ENCODE measurements around the gene HRAS. TPM values are rescaled to one million over a fixed set of nuclear protein-coding genes. Genes with fewer than 3 reads are reported as not detected.

The HRAS gene
- total and polyA plus RNA-seq, 10 of the 15 experiments (the other 5 are each of a cell fraction or from before 2014, with no cell fraction given), result 2.8 to 72.4 (median 31.7) TPM

GRCh38 chr11:506238-506994 lies 29.0 kb downstream of the HRAS start (continued):
- TF ChIP-seq POLR2AphosphoS5 (IDR thresholded peaks at IDR 0.05; ENCODE audit: low read length), result peak; percentile 93
- TF ChIP-seq, protein P1, sequence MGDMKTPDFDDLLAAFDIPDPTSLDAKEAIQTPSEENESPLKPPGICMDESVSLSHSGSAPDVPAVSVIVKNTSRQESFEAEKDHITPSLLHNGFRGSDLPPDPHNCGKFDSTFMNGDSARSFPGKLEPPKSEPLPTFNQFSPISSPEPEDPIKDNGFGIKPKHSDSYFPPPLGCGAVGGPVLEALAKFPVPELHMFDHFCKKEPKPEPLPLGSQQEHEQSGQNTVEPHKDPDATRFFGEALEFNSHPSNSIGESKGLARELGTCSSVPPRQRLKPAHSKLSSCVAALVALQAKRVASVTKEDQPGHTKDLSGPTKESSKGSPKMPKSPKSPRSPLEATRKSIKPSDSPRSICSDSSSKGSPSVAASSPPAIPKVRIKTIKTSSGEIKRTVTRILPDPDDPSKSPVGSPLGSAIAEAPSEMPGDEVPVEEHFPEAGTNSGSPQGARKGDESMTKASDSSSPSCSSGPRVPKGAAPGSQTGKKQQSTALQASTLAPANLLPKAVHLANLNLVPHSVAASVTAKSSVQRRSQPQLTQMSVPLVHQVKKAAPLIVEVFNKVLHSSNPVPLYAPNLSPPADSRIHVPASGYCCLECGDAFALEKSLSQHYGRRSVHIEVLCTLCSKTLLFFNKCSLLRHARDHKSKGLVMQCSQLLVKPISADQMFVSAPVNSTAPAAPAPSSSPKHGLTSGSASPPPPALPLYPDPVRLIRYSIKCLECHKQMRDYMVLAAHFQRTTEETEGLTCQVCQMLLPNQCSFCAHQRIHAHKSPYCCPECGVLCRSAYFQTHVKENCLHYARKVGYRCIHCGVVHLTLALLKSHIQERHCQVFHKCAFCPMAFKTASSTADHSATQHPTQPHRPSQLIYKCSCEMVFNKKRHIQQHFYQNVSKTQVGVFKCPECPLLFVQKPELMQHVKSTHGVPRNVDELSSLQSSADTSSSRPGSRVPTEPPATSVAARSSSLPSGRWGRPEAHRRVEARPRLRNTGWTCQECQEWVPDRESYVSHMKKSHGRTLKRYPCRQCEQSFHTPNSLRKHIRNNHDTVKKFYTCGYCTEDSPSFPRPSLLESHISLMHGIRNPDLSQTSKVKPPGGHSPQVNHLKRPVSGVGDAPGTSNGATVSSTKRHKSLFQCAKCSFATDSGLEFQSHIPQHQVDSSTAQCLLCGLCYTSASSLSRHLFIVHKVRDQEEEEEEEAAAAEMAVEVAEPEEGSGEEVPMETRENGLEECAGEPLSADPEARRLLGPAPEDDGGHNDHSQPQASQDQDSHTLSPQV (IDR thresholded peaks at IDR 0.05), result no peak
- TF ChIP-seq STAT3 (IDR thresholded peaks at IDR 0.05; ENCODE audit: low read depth, low read length), result no peak
- no peak for TF ChIP-seq SUPT20H (IDR thresholded peaks at IDR 0.05; ENCODE audit: borderline replicate concordance, control insufficient read depth, low read depth, low read length)
- no peak for TF ChIP-seq NFYB (IDR thresholded peaks at IDR 0.05; ENCODE audit: insufficient read depth, low read depth, low read length)

GRCh38 chr11:504994-505344 lies 30.4 kb downstream of the HRAS start:
- Histone ChIP-seq H4K20me1 (ENCODE audit: control insufficient read depth, insufficient read depth) (no peaks in the 10 kb centered on the region), H3K27ac (ENCODE audit: control insufficient read depth, insufficient read depth) (no peak overlapping the region; the same call in 1 of the 2 replicates), H3K27me3 (replicated peaks in 1 of 2; ENCODE audit: control insufficient read depth in 2 of 2, insufficient read depth in 2 of 2, low read length in 1 of 2) (no peaks in the 10 kb centered on the region), H3K4me1 (ENCODE audit: control insufficient read depth, insufficient read depth, low read length) (peaks cover 23% of the 10 kb centered on the region), H3K79me2 (ENCODE audit: control insufficient read depth, insufficient read depth, low read length) (peaks cover 43% of the 10 kb centered on the region), H3K9ac (ENCODE audit: control insufficient read depth, insufficient read depth, low read length) (peak overlapping the region; percentile 99; the same call in 1 of the 2 replicates), H3K4me2 (ENCODE audit: control insufficient read depth, insufficient read depth) (peak overlapping the region; percentile 99), H3K36me3 (ENCODE audit: control insufficient read depth in 2 of 2, insufficient read depth in 2 of 2, low read length in 1 of 2) (peaks cover 9 to 15% of the 10 kb centered on the region in 2 experiments; a peak in 3 of 4 replicates), H3K4me3 (peak overlapping the region; percentile 89), H3K9me3 (replicated peaks; ENCODE audit: control insufficient read depth, insufficient read depth, low read length) (no peaks in the 10 kb centered on the region; the same call in 2 of the 3 replicates), H2AFZ (ENCODE audit: control insufficient read depth, low read depth, low read length) (no peak overlapping the region)
- DNase-seq (ENCODE audit: low read depth, low spot score) (no peak), ATAC-seq (no peak), FAIRE-seq (no peak)
- in situ Hi-C loops (cut with MboI), result loop anchor here (5.0 kb wide), 2 partner anchors 53 to 298 kb away; partner anchors contain the start of genes BET1L, PTDSS2 and RIC8A
- TF ChIP-seq, protein P2, sequence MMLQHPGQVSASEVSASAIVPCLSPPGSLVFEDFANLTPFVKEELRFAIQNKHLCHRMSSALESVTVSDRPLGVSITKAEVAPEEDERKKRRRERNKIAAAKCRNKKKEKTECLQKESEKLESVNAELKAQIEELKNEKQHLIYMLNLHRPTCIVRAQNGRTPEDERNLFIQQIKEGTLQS (IDR thresholded peaks at IDR 0.05; ENCODE audit: borderline replicate concordance, extremely low read depth, low read depth, low read length), result no peak
- TF ChIP-seq, protein P3, sequence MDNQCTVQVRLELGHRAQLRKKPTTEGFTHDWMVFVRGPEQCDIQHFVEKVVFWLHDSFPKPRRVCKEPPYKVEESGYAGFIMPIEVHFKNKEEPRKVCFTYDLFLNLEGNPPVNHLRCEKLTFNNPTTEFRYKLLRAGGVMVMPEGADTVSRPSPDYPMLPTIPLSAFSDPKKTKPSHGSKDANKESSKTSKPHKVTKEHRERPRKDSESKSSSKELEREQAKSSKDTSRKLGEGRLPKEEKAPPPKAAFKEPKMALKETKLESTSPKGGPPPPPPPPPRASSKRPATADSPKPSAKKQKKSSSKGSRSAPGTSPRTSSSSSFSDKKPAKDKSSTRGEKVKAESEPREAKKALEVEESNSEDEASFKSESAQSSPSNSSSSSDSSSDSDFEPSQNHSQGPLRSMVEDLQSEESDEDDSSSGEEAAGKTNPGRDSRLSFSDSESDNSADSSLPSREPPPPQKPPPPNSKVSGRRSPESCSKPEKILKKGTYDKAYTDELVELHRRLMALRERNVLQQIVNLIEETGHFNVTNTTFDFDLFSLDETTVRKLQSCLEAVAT (IDR thresholded peaks at IDR 0.05), result peak; percentile 18; the same call in 1 of the 2 replicates
- ChIA-PET SMC1A (ENCODE audit: uncharacterized antibody, unreplicated experiment) (interaction anchor here (1.3 to 2.8 kb wide), 2 partner anchors 55 to 254 kb away, joined by 3 to 12 read pairs; partner anchors contain the start of gene PTDSS2), CTCF (interaction anchor here (1.2 to 2.3 kb wide), 2 partner anchors 14 to 55 kb away, joined by 3 to 11 read pairs; partner anchors contain the start of gene PTDSS2), RAD21 (ENCODE audit: unreplicated experiment) (no interaction called here), POLR2A (interaction anchor here (0.6 to 2.3 kb wide), 4 partner anchors 55 to 195 kb away, joined by 3 to 12 read pairs (median 6); partner anchors contain the start of gene PTDSS2)
- WGBS (ENCODE audit: insufficient coverage, insufficient replicate concordance, low lambda C conversion rate, missing lambda C conversion rate), result 83% methylated on average over 7 of the region's 7 CpGs
- BruUV-seq (replicated peaks), result no TSS peak
- intact Hi-C loops (cut with micrococcal nuclease; ENCODE audit: unreplicated experiment), result no loop called here
